Measurements from ENCODE around the gene CENPW.

CENPW gene

DNA sequence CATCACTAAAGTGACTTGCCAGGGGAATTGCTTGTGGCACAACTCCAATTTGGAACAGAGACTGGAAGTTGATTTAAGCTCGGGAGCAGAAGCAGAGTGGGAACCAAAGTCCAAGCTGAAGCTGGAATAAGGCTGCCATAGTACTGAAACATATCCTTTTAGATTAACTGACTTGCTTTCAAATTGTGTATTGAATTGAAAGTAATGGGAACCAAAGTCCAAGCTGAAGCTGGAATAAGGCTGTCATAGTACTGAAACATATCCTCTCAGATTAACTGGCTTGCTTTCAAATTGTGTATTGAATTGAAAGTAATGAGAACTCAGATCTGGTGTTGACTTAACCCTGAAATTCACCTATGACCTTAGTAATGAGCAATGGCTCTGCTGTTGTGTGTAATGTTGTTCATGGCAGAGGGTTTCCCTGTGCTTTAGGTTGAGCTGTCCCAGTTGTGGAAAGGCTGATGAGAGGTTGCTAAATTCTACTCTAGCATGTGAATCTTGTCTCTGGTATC is 40.2 kb downstream of the CENPW start:
- H3K4me1 Mint-ChIP-seq: no peaks in the 10 kb centered on the region
- H3K27ac Mint-ChIP-seq (ENCODE audit: low read depth): no peak overlapping the region
- no peak for ATAC-seq (replicated peaks; ENCODE audit: extremely low read depth, poor library complexity, severe bottlenecking)
- peaks cover 18% of the 10 kb centered on the region for H3K9me3 Mint-ChIP-seq
- no peaks in the 10 kb centered on the region for H3K36me3 Mint-ChIP-seq (ENCODE audit: insufficient read depth)
- no peak for DNase-seq (ENCODE audit: low spot score in 2 of 2)
- H3K27me3 Mint-ChIP-seq: no peaks in the 10 kb centered on the region
- H3K4me3 Mint-ChIP-seq: no peak overlapping the region

DNA sequence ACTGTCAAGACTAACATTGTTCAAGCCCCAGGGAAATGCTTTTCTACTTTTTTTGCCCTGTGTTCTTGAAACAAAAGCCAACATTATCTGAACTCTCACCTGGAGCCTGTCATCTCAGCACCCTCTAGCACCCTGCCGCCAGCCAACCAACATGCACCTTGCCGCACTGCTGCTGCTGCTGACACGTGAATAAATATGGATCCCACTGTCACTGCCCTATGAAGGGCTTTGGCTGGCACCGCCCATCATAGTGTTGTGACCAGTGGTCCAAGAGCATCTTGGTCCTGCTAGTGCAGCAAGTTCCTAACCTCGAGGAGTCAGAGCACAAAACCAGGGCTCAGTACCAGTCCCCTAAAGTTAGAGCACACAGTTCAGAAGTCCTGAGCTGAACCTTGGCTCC is 41.6 kb downstream of the CENPW start:
- Mint-ChIP-seq H3K27me3 (no peaks in the 10 kb centered on the region), H3K4me3 (no peak overlapping the region)
- no peak for ATAC-seq (replicated peaks; ENCODE audit: extremely low read depth, poor library complexity, severe bottlenecking)

DNA sequence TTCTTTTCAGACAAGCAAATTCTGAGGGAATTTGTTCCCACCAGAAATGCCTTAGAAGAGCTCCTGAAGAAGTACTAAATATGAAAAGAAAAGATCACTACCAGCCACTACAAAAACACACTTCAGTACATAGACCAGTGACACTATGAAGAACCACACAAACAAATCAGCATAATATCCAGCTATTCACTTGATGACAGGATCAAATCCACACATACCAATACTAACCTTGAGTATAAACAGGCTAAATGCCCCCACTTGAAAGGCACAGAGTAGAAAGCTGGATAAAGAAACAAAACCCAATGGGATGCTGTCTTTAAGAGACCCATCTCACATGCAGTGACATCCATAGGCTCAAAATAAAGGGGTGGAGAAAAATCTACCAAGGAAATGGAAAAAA is 43.3 kb downstream of the CENPW start:
- Mint-ChIP-seq H3K9me3 (peaks cover 25% of the 10 kb centered on the region), H3K4me3 (no peak overlapping the region), H3K36me3 (ENCODE audit: insufficient read depth) (no peaks in the 10 kb centered on the region), H3K4me1 (no peaks in the 10 kb centered on the region), H3K27ac (ENCODE audit: low read depth) (no peak overlapping the region), H3K27me3 (no peaks in the 10 kb centered on the region)
- DNase-seq (ENCODE audit: low spot score in 2 of 2) (no peak), ATAC-seq (replicated peaks; ENCODE audit: extremely low read depth, poor library complexity, severe bottlenecking) (no peak)

More for the DNA sequence above, 41.6 kb downstream of the CENPW start:
- Mint-ChIP-seq H3K27ac (ENCODE audit: low read depth) (no peak overlapping the region), H3K9me3 (peaks cover 25% of the 10 kb centered on the region), H3K4me1 (no peaks in the 10 kb centered on the region), H3K36me3 (ENCODE audit: insufficient read depth) (no peaks in the 10 kb centered on the region)
- DNase-seq (ENCODE audit: low spot score in 2 of 2): no peak

DNA sequence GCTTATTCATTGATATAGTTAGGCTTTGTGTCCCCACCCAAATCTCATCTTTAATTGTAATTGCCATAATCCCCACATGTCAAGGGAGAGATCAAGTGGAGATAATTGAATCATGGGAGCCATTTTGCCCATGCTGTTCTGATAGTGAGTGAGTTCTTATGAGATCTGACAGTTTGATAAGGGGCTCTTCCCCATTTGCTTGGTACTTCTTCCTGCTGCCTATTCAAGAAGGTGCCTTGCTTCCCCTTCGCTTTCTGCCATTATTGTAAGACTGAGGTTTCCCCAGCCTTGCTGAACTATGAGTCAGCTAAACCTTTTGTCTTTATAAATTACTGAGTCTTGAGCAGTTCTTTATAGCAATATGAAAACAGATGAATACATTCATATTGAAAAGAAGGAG is 45.6 kb downstream of the CENPW start:
- Mint-ChIP-seq H3K4me1 (no peaks in the 10 kb centered on the region), H3K4me3 (no peak overlapping the region), H3K36me3 (ENCODE audit: insufficient read depth) (no peaks in the 10 kb centered on the region), H3K27me3 (no peaks in the 10 kb centered on the region), H3K9me3 (peaks cover 28% of the 10 kb centered on the region), H3K27ac (ENCODE audit: low read depth) (no peak overlapping the region)
- ATAC-seq (replicated peaks; ENCODE audit: extremely low read depth, poor library complexity, severe bottlenecking) (no peak), DNase-seq (ENCODE audit: low spot score in 2 of 2) (no peak)

DNA sequence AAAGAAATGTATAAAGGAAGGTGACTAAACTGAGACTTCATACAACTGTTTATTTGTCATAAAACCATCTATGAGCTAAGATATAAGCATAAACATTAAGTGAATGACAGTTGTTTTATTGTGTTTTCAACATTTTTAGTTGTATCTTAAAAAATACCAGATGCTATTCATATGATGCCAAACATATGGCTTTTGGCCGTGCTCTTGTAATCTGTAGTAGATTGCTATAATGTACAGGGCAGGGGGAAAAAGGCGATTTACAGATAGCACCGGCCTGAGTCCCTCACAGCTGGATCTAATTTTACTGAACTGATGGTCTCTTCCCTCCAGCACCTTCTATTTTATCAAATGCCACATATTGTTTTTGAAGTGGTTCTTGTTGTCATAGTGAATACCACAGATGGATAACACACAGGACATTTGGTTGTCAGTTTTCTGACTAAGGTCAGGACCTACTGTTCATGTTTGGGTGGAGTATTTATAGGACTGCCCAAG is 48.2 kb downstream of the CENPW start:
- no peak for DNase-seq (ENCODE audit: low spot score in 2 of 2)
- no peaks in the 10 kb centered on the region for H3K27me3 Mint-ChIP-seq
- H3K27ac Mint-ChIP-seq (ENCODE audit: low read depth): no peak overlapping the region
- H3K9me3 Mint-ChIP-seq: peaks cover 15% of the 10 kb centered on the region
- no peak for ATAC-seq (replicated peaks; ENCODE audit: extremely low read depth, poor library complexity, severe bottlenecking)
- no peaks in the 10 kb centered on the region for H3K4me1 Mint-ChIP-seq
- no peaks in the 10 kb centered on the region for H3K36me3 Mint-ChIP-seq (ENCODE audit: insufficient read depth)
- H3K4me3 Mint-ChIP-seq: no peak overlapping the region

DNA sequence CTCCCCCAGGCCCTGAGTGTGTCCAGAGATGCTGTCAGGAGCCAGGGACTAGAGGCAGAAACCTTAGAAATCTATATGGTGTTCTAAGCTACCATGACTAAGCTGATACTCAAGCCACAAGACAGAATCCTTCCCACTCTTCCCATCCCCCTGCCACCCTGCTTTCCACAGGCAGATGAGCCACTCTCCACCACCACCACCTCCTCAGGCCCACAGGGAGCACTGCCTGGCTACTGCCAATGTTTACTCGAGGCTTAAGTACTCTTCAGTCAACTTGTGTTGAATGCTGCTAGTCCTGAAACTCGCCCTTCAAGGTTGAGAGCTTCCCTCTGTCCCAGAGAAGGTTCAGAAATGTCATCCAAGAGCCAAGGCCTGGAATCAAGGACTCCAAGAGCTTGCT is 56.2 kb downstream of the CENPW start:
- ATAC-seq (replicated peaks; ENCODE audit: extremely low read depth, poor library complexity, severe bottlenecking) (no peak), DNase-seq (ENCODE audit: low spot score in 2 of 2) (no peak)
- Mint-ChIP-seq H3K4me1 (no peaks in the 10 kb centered on the region), H3K9me3 (peaks cover 5% of the 10 kb centered on the region), H3K36me3 (ENCODE audit: insufficient read depth) (no peaks in the 10 kb centered on the region), H3K27me3 (no peaks in the 10 kb centered on the region), H3K4me3 (no peak overlapping the region), H3K27ac (ENCODE audit: low read depth) (no peak overlapping the region)
